PFSK-1 (cell line): ENCODE results near the gene EVI5L.

Experiments used
- FOXP2 ChIP-seq: optimal IDR thresholded peaks from 2 replicates; pipeline ENCODE3; 2011; ENCODE audit warnings: borderline replicate concordance, control low read depth, inconsistent platforms; ENCODE audit not compliant: insufficient read depth; ENCODE audit errors: extremely low read length, extremely low read depth
- POLR2AphosphoS5 ChIP-seq: IDR thresholded peaks from 2 replicates; pipeline ENCODE4 v1.6.1; 2012; ENCODE audit warnings: low read depth, mild to moderate bottlenecking, control low read depth, low read length, moderate library complexity
- REST ChIP-seq, 2 experiments: IDR thresholded peaks; 2 replicates each; pipeline versions ENCODE4 v1.6.1 to v1.8.0; 2011 to 2012; ENCODE audit warnings: low read depth in 2 of 2, low read length in 2 of 2, control low read depth in 1 of 2, inconsistent platforms in 1 of 2, mild to moderate bottlenecking in 1 of 2, moderate library complexity in 1 of 2; ENCODE audit not compliant: insufficient read depth in 1 of 2
- SIN3A ChIP-seq: IDR thresholded peaks from 2 replicates; pipeline ENCODE4 v1.6.1; 2012; ENCODE audit warnings: mild to moderate bottlenecking, low read length, moderate library complexity, borderline replicate concordance; ENCODE audit not compliant: insufficient read depth
- TAF1 ChIP-seq: IDR thresholded peaks from 2 replicates; pipeline ENCODE4 v1.6.1; 2012; ENCODE audit warnings: low read length, control low read depth, borderline replicate concordance; ENCODE audit not compliant: insufficient read depth

The EVI5L gene

GRCh38 chr19:7907544-7907943, 77.5 kb downstream of the EVI5L start:
- no peak for TF ChIP-seq FOXP2
- no peak for TF ChIP-seq POLR2AphosphoS5
- no peak for TF ChIP-seq SIN3A
- no peak for TF ChIP-seq REST (IDR thresholded peaks at IDR 0.05; ENCODE audit: insufficient read depth in 1 of 2, low read depth in 2 of 2, low read length in 2 of 2)
- TF ChIP-seq TAF1: no peak

GRCh38 chr19:7908078-7908699, 78.2 kb downstream of the EVI5L start:
- TF ChIP-seq POLR2AphosphoS5 (peak; percentile 14; the same call in 1 of the 2 replicates), FOXP2 (no peak), SIN3A (no peak)

GRCh38 chr19:7908742-7909461, 78.9 kb downstream of the EVI5L start:
- no peak for TF ChIP-seq TAF1

- TF ChIP-seq TAF1 (no peak), POLR2AphosphoS5 (no peak), SIN3A (no peak), REST (IDR thresholded peaks at IDR 0.05; ENCODE audit: insufficient read depth in 1 of 2, low read depth in 2 of 2, low read length in 2 of 2) (no peak), FOXP2 (no peak)
These were observed 79.6 kb downstream of the EVI5L start for GRCh38 chr19:7909471-7910067.

- TF ChIP-seq REST (IDR thresholded peaks at IDR 0.05; ENCODE audit: insufficient read depth in 1 of 2, low read depth in 2 of 2, low read length in 2 of 2) (no peak), SIN3A (no peak), POLR2AphosphoS5 (0 out of 2 replicates have a peak, but pooled peaks have one; percentile 36), FOXP2 (no peak), TAF1 (no peak)
These were observed 80.5 kb downstream of the EVI5L start for GRCh38 chr19:7910321-7911161.
